K562 (cell line): ENCODE data around the gene GEMIN5. TPM values are rescaled to one million over a fixed set of nuclear protein-coding genes. Genes with fewer than 3 reads are reported as not detected.

Source experiments
- CGGBP1 ChIP-seq: fragments of 250-450 bp; sonication (Bioruptor Pico); IDR thresholded peaks from 2 replicates; pipeline ENCODE4 v1.9.0; 2021; ENCODE audit warnings: mild to moderate bottlenecking
- CREM ChIP-seq: IDR thresholded peaks from 2 replicates; pipeline ENCODE4 v1.6.1; 2014; ENCODE audit warnings: antibody characterized with exemption, low read depth
- CTBP1 ChIP-seq: fragments of 450-650 bp; IDR thresholded peaks from 2 replicates; pipeline ENCODE4 v1.6.1; 2016; ENCODE audit warnings: borderline replicate concordance
- L3MBTL2 ChIP-seq: fragments of 450-650 bp; IDR thresholded peaks from 2 replicates; pipeline ENCODE4 v1.6.1; 2016; ENCODE audit warnings: mild to moderate bottlenecking, moderate library complexity
- MNT ChIP-seq, 2 experiments: fragments of 450-650 bp; conservative IDR thresholded peaks; 2 replicates each; pipeline ENCODE4 v1.6.1; 2017; ENCODE audit warnings: mild to moderate bottlenecking in 2 of 2, moderate library complexity in 2 of 2
- MYC ChIP-seq, 2 experiments: fragments of 250-450 bp in 1 of 2; sonication (Bioruptor Pico) in 1 of 2; IDR thresholded peaks; 2 replicates each; pipeline versions ENCODE4 v1.5.1 to v1.6.1; 2012 to 2021; ENCODE audit warnings: low read depth in 2 of 2, borderline replicate concordance in 1 of 2, improper control_type of control experiment in 1 of 2, low read length in 1 of 2, mild to moderate bottlenecking in 1 of 2, moderate library complexity in 1 of 2
- NBN ChIP-seq: fragments of 450-650 bp; IDR thresholded peaks from 2 replicates; pipeline ENCODE4 v1.6.1; 2016; ENCODE audit warnings: low read depth, mild to moderate bottlenecking
- RBBP5 ChIP-seq: fragments of 200-600 bp; sonication (generic); IDR thresholded peaks from 2 replicates; pipeline ENCODE4 v1.6.1; 2012; ENCODE audit warnings: borderline replicate concordance, mild to moderate bottlenecking, low read length, control low read depth, inconsistent platforms; ENCODE audit not compliant: insufficient read depth, poor library complexity, severe bottlenecking
- RBFOX2 ChIP-seq: fragments of 200-400 bp; formaldehyde crosslinking; IDR thresholded peaks from 2 replicates; pipeline ENCODE4 v1.6.1; 2017; ENCODE audit warnings: low read depth, mild to moderate bottlenecking, low read length, moderate library complexity
- SMAD4 ChIP-seq: fragments of 250-450 bp; sonication (Bioruptor Pico); conservative IDR thresholded peaks from 2 replicates; pipeline ENCODE4 v1.8.0; 2021; ENCODE audit warnings: inconsistent platforms, mild to moderate bottlenecking, moderate library complexity
- TEAD1 ChIP-seq, 2 experiments: fragments of 450-650 bp in 1 of 2; sonication (generic) in 1 of 2; formaldehyde crosslinking; IDR thresholded peaks; 2 replicates each; pipeline versions ENCODE4 v1.4.0 to v1.8.0; 2020 to 2022; ENCODE audit warnings: mild to moderate bottlenecking in 2 of 2, missing genetic modification reagents in 1 of 2
- ZKSCAN1 ChIP-seq: fragments of 150-350 bp; IDR thresholded peaks from 2 replicates; pipeline ENCODE4 v1.6.1; 2016; ENCODE audit warnings: low read depth, low read length
- ZNF518B ChIP-seq: fragments of 250-450 bp; sonication (Bioruptor Pico); IDR thresholded peaks from 2 replicates; pipeline ENCODE4 v1.5.0; 2021; ENCODE audit warnings: mild to moderate bottlenecking, moderate library complexity
- ZNF584 ChIP-seq: fragments of 200-800 bp; sonication (Bioruptor generic); IDR thresholded peaks from 2 replicates; pipeline ENCODE4 v1.6.1; 2016; ENCODE audit warnings: low read depth, mild to moderate bottlenecking, missing genetic modification characterization, missing compliant biosample characterization
- ZSCAN29 ChIP-seq: fragments of 450-650 bp; IDR thresholded peaks from 2 replicates; pipeline ENCODE4 v1.6.1; 2017
- polyA plus RNA-seq, 8 experiments: library from polyadenylated mRNA; depleted of rRNA in 4 of 8; stranded (reverse) in 5 of 8; unstranded in 3 of 8; fragments of >200 nt; fragmentation: Nextera tagmentation in 2 of 8; fragmentation: Illumina TruSeq in 1 of 8; extraction: Ambion mirVana in 2 of 8; extraction: Trizol in 1 of 8; gene quantifications; 2 replicates each; pipeline versions ENCODE4 v1.2.1 to v1.2.3, GENCODE V29; 2011 to 2014; ENCODE audit warnings: inconsistent platforms in 1 of 8, missing spikeins in 1 of 8
- total RNA-seq, 7 experiments: library from RNA; depleted of rRNA in 6 of 7; stranded (reverse); fragments of >200 nt in 6 of 7; fragmentation: Illumina TruSeq in 2 of 7; extraction: Trizol in 2 of 7; gene quantifications; 2 replicates each; pipeline versions ENCODE4 v1.2.1 to v1.2.3, GENCODE V29; 2011 to 2021; ENCODE audit warnings: low replicate concordance in 1 of 7
- TF ChIP-seq, protein P1 (sequence below): fragments of 250-450 bp; sonication (Bioruptor Pico); IDR thresholded peaks from 2 replicates; pipeline ENCODE4 v1.4.0; 2020

GEMIN5 gene
- total and polyA plus RNA-seq, 9 of the 15 experiments (the other 6 are each of a cell fraction or from before 2014, with no cell fraction given), result 10.3 to 48.2 (median 34.7) TPM

GRCh38 chr5:154858297-154858971, 79.6 kb downstream of the GEMIN5 start, which contains the start of gene CNOT8 (continued):
- TF ChIP-seq CREM (peak; percentile 85), CGGBP1 (CRISPR knock-in tag) (no peak), RBBP5 (peak; percentile 61), ZKSCAN1 (0 out of 2 replicates have a peak, but pooled peaks have one; percentile 9), RBFOX2 (peak; percentile 92), L3MBTL2 (peak; percentile 10), MYC (IDR thresholded peaks at IDR 0.05; ENCODE audit: low read depth, low read length) (peak; percentile 88), MYC (CRISPR knock-in tag; IDR thresholded peaks at IDR 0.05; ENCODE audit: borderline replicate concordance, low read depth) (peak; percentile 56; the same call in 1 of the 2 replicates), ZNF584 (CRISPR knock-in tag) (no peak), NBN (peak; percentile 39; the same call in 1 of the 2 replicates), ZSCAN29 (no peak), ZNF518B (no peak), TEAD1 (CRISPR knock-in tag; IDR thresholded peaks at IDR 0.05) (no peak), SMAD4 (CRISPR knock-in tag) (peak; percentile 68), MNT (conservative IDR thresholded peaks at IDR 0.05) (peak; percentile 81 to 84), CTBP1 (peak; percentile 82)
- TF ChIP-seq, protein P1, sequence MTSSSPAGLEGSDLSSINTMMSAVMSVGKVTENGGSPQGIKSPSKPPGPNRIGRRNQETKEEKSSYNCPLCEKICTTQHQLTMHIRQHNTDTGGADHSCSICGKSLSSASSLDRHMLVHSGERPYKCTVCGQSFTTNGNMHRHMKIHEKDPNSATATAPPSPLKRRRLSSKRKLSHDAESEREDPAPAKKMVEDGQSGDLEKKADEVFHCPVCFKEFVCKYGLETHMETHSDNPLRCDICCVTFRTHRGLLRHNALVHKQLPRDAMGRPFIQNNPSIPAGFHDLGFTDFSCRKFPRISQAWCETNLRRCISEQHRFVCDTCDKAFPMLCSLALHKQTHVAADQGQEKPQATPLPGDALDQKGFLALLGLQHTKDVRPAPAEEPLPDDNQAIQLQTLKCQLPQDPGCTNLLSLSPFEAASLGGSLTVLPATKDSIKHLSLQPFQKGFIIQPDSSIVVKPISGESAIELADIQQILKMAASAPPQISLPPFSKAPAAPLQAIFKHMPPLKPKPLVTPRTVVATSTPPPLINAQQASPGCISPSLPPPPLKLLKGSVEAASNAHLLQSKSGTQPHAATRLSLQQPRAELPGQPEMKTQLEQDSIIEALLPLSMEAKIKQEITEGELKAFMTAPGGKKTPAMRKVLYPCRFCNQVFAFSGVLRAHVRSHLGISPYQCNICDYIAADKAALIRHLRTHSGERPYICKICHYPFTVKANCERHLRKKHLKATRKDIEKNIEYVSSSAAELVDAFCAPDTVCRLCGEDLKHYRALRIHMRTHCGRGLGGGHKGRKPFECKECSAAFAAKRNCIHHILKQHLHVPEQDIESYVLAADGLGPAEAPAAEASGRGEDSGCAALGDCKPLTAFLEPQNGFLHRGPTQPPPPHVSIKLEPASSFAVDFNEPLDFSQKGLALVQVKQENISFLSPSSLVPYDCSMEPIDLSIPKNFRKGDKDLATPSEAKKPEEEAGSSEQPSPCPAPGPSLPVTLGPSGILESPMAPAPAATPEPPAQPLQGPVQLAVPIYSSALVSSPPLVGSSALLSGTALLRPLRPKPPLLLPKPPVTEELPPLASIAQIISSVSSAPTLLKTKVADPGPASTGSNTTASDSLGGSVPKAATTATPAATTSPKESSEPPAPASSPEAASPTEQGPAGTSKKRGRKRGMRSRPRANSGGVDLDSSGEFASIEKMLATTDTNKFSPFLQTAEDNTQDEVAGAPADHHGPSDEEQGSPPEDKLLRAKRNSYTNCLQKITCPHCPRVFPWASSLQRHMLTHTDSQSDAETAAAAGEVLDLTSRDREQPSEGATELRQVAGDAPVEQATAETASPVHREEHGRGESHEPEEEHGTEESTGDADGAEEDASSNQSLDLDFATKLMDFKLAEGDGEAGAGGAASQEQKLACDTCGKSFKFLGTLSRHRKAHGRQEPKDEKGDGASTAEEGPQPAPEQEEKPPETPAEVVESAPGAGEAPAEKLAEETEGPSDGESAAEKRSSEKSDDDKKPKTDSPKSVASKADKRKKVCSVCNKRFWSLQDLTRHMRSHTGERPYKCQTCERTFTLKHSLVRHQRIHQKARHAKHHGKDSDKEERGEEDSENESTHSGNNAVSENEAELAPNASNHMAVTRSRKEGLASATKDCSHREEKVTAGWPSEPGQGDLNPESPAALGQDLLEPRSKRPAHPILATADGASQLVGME (CRISPR knock-in tag), result 0 out of 2 replicates have a peak, but pooled peaks have one; percentile 18
